ENCODE data around the gene ACTG2. TPM values are rescaled to one million over a fixed set of nuclear protein-coding genes. Genes with fewer than 3 reads are reported as not detected.

Gene ACTG2
- total RNA-seq, 1 experiment from 2014 or later, result 1.5 TPM

- DNase-seq, result no peak
- no peak overlapping the region for H3K9ac ChIP-seq (ENCODE audit: extremely low read depth, insufficient read length, low read length)
- WGBS (ENCODE audit: extremely low coverage, insufficient read length, low lambda C conversion rate), result no CpG with 5 or more reads among the region's 2 CpGs
- no peaks in the 10 kb centered on the region for H3K4me1 ChIP-seq (ENCODE audit: insufficient read depth, low read length)
- no peak overlapping the region for H3K56ac ChIP-seq (ENCODE audit: insufficient read length, low read depth, low read length)
- no peak overlapping the region for H3T11ph ChIP-seq (ENCODE audit: low read length)
- H3K4ac ChIP-seq (ENCODE audit: low read depth, low read length), result no peak overlapping the region
- peaks cover 28 to 58% (median 49%) of the 10 kb centered on the region in 3 experiments; a peak in 6 of 7 replicates for H3K36me3 Mint-ChIP-seq (ENCODE audit: insufficient read depth in 1 of 3, low read depth in 3 of 3)
- no peaks in the 10 kb centered on the region for H3K79me1 ChIP-seq (ENCODE audit: insufficient read depth, low read depth, low read length, poor library complexity, severe bottlenecking)
- no peaks in the 10 kb centered on the region for H3K9me3 ChIP-seq (ENCODE audit: control insufficient read depth, low read depth, low read length)
- H2BK20ac ChIP-seq (ENCODE audit: low read depth, low read length, poor library complexity, severe bottlenecking), result no peak overlapping the region
- no peak overlapping the region for H2BK120ac ChIP-seq (ENCODE audit: low read depth, low read length, poor library complexity, severe bottlenecking)
- H3K27me3 ChIP-seq (ENCODE audit: insufficient read depth, low read length), result no peaks in the 10 kb centered on the region
- no peaks in the 10 kb centered on the region for H3K4me1 Mint-ChIP-seq
- H3K14ac ChIP-seq (ENCODE audit: insufficient read depth, low read length), result no peak overlapping the region
- H3K27me3 Mint-ChIP-seq (ENCODE audit: low read depth), result no peaks in the 10 kb centered on the region
- no peak overlapping the region for H3K4me2 ChIP-seq (ENCODE audit: insufficient read depth, insufficient read length, low read length)
- no peak overlapping the region for H3K27ac ChIP-seq (ENCODE audit: insufficient read length, low read depth, low read length)
- no peak overlapping the region for H3K18ac ChIP-seq (ENCODE audit: insufficient read length, low read depth, low read length)
- H4K20me1 ChIP-seq (ENCODE audit: control insufficient read depth, insufficient read depth, insufficient read length), result no peaks in the 10 kb centered on the region
- H2AFZ ChIP-seq (ENCODE audit: low read length), result no peak overlapping the region
- H3K27ac Mint-ChIP-seq, result no peak overlapping the region
- no peak overlapping the region for H4K8ac ChIP-seq (replicated peaks; ENCODE audit: insufficient read length, low read depth, low read length)
- H4K5ac ChIP-seq (ENCODE audit: insufficient read length, low read depth, low read length), result no peak overlapping the region
- no peaks in the 10 kb centered on the region for H3K79me2 ChIP-seq (ENCODE audit: insufficient read depth, low read length)
- no peak overlapping the region for H3K23ac ChIP-seq (ENCODE audit: insufficient read length, low read depth, low read length)
- no peak overlapping the region for H2BK12ac ChIP-seq (ENCODE audit: insufficient read length, low read depth, low read length)
- H3K23me2 ChIP-seq (ENCODE audit: insufficient read length, low read depth, low read length, poor library complexity, severe bottlenecking), result no peaks in the 10 kb centered on the region
- H2BK5ac ChIP-seq (ENCODE audit: insufficient read length, low read length), result no peak overlapping the region
- H2AK5ac ChIP-seq (ENCODE audit: insufficient read length, low read length), result no peak overlapping the region
- no peak overlapping the region for H3K4me3 Mint-ChIP-seq
- no peaks in the 10 kb centered on the region for H3K9me3 Mint-ChIP-seq
- TF ChIP-seq, protein P1, sequence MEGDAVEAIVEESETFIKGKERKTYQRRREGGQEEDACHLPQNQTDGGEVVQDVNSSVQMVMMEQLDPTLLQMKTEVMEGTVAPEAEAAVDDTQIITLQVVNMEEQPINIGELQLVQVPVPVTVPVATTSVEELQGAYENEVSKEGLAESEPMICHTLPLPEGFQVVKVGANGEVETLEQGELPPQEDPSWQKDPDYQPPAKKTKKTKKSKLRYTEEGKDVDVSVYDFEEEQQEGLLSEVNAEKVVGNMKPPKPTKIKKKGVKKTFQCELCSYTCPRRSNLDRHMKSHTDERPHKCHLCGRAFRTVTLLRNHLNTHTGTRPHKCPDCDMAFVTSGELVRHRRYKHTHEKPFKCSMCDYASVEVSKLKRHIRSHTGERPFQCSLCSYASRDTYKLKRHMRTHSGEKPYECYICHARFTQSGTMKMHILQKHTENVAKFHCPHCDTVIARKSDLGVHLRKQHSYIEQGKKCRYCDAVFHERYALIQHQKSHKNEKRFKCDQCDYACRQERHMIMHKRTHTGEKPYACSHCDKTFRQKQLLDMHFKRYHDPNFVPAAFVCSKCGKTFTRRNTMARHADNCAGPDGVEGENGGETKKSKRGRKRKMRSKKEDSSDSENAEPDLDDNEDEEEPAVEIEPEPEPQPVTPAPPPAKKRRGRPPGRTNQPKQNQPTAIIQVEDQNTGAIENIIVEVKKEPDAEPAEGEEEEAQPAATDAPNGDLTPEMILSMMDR (conservative IDR thresholded peaks at IDR 0.05), result no peak
- no peak overlapping the region for H2BK15ac ChIP-seq (ENCODE audit: low read depth, low read length)
- H4K91ac ChIP-seq (ENCODE audit: insufficient read length, low read depth, low read length), result no peak overlapping the region
Measured at GRCh38 chr2:73855526-73855925, 37.3 kb upstream of the ACTG2 start.

All from H9 (cell line).